ENCODE measurements around the gene ADAMTS6.

ADAMTS6 gene

GRCh38 chr5:65133477-65134110 lies 348.1 kb downstream of the ADAMTS6 start:
- no peak for DNase-seq

- no peak for DNase-seq
Measured at GRCh38 chr5:65132386-65132785, 349.3 kb downstream of the ADAMTS6 start.

- DNase-seq = no peak
Measured at GRCh38 chr5:65128226-65128625, 353.5 kb downstream of the ADAMTS6 start.

GRCh38 chr5:65127161-65127901 lies 354.4 kb downstream of the ADAMTS6 start:
- DNase-seq = no peak

- DNase-seq = no peak
Measured at GRCh38 chr5:65126542-65127069, 355.1 kb downstream of the ADAMTS6 start.

GRCh38 chr5:65125591-65126541 lies 355.9 kb downstream of the ADAMTS6 start:
- no peak for DNase-seq

GRCh38 chr5:65121880-65122436 lies 359.8 kb downstream of the ADAMTS6 start:
- no peak for DNase-seq

- DNase-seq = no peak
Measured at GRCh38 chr5:65120371-65120967, 361.3 kb downstream of the ADAMTS6 start.

- DNase-seq = no peak
Measured at GRCh38 chr5:65117525-65117924, 364.2 kb downstream of the ADAMTS6 start.

GRCh38 chr5:65113771-65114170 lies 367.9 kb downstream of the ADAMTS6 start:
- no peak for DNase-seq

GRCh38 chr5:65111961-65112658 lies 369.6 kb downstream of the ADAMTS6 start:
- no peak for DNase-seq

GRCh38 chr5:65108786-65109743 lies 372.7 kb downstream of the ADAMTS6 start:
- DNase-seq = no peak

GRCh38 chr5:65105301-65105700 lies 376.4 kb downstream of the ADAMTS6 start:
- DNase-seq = no peak

- DNase-seq = no peak
Measured at GRCh38 chr5:65104831-65105230, 376.9 kb downstream of the ADAMTS6 start.

GRCh38 chr5:65103756-65104440 lies 377.8 kb downstream of the ADAMTS6 start:
- DNase-seq = no peak

- peak; percentile 63 to 66 for DNase-seq
Measured at GRCh38 chr5:65102976-65103711, 378.6 kb downstream of the ADAMTS6 start.

- DNase-seq = peak in 1 of 2 donors; percentile 3
Measured at GRCh38 chr5:65102371-65102975, 379.2 kb downstream of the ADAMTS6 start.

- DNase-seq = no peak
Measured at GRCh38 chr5:65101632-65102100, 380.1 kb downstream of the ADAMTS6 start.
